Stimulated activated CD4-positive, alpha-beta T cell treated with anti-CD3 and anti-CD28 coated beads, Interleukin-15, amount 100 ng/mL, for 1 hour (primary cell): Measurements from ENCODE around the gene GRK1.

Experiments used
- DNase-seq, 2 donors: peaks; one replicate each; pipeline ENCODE4 v3.0.0-alpha.2; 2020; ENCODE audit warnings: low read depth in 1 of 2, low spot score in 1 of 2

Gene GRK1

GRCh38 chr13:113632706-113633484, 34.1 kb upstream of the GRK1 start:
- DNase-seq = no peak

GRCh38 chr13:113633485-113633873, 33.5 kb upstream of the GRK1 start:
- DNase-seq = no peak

- no peak for DNase-seq
Measured at GRCh38 chr13:113634279-113635047, 32.6 kb upstream of the GRK1 start.

GRCh38 chr13:113635048-113635420, 32.0 kb upstream of the GRK1 start:
- no peak for DNase-seq

GRCh38 chr13:113635709-113636108, 31.3 kb upstream of the GRK1 start:
- no peak for DNase-seq

GRCh38 chr13:113636266-113636963, 30.6 kb upstream of the GRK1 start:
- DNase-seq = no peak

- DNase-seq = no peak
Measured at GRCh38 chr13:113637262-113638160, 29.5 kb upstream of the GRK1 start.

- DNase-seq = no peak
Measured at GRCh38 chr13:113638173-113638746, 28.8 kb upstream of the GRK1 start.

- DNase-seq = no peak
Measured at GRCh38 chr13:113638806-113639205, 28.2 kb upstream of the GRK1 start.

- DNase-seq = no peak
Measured at GRCh38 chr13:113639616-113640262, 27.3 kb upstream of the GRK1 start.

- no peak for DNase-seq
Measured at GRCh38 chr13:113641426-113641825, 25.6 kb upstream of the GRK1 start.

- no peak for DNase-seq
Measured at GRCh38 chr13:113642563-113642962, 24.5 kb upstream of the GRK1 start.

- no peak for DNase-seq
Measured at GRCh38 chr13:113643593-113643992, 23.4 kb upstream of the GRK1 start.

- DNase-seq = no peak
Measured at GRCh38 chr13:113644800-113645199, 22.2 kb upstream of the GRK1 start.

- no peak for DNase-seq
Measured at GRCh38 chr13:113645329-113645728, 21.7 kb upstream of the GRK1 start.

- DNase-seq = no peak
Measured at GRCh38 chr13:113646376-113646775, 20.6 kb upstream of the GRK1 start.

- DNase-seq = no peak
Measured at GRCh38 chr13:113646921-113647340, 20.1 kb upstream of the GRK1 start.

GRCh38 chr13:113647351-113648215, 19.4 kb upstream of the GRK1 start:
- no peak for DNase-seq

- DNase-seq = no peak
Measured at GRCh38 chr13:113648216-113648610, 18.8 kb upstream of the GRK1 start.
